Dedifferentiated amniotic fluid mesenchymal stem cell (primary cell): Measurements from ENCODE around the gene SLC25A25.
A peak's percentile ranks its signal among the peaks of the same experiment; 100 is the strongest.

Experiments used
- DNase-seq: peaks from one replicate; pipeline ENCODE4 v3.0.0-alpha.2; 2016; ENCODE audit errors: extremely low spot score

The SLC25A25 gene

DNA sequence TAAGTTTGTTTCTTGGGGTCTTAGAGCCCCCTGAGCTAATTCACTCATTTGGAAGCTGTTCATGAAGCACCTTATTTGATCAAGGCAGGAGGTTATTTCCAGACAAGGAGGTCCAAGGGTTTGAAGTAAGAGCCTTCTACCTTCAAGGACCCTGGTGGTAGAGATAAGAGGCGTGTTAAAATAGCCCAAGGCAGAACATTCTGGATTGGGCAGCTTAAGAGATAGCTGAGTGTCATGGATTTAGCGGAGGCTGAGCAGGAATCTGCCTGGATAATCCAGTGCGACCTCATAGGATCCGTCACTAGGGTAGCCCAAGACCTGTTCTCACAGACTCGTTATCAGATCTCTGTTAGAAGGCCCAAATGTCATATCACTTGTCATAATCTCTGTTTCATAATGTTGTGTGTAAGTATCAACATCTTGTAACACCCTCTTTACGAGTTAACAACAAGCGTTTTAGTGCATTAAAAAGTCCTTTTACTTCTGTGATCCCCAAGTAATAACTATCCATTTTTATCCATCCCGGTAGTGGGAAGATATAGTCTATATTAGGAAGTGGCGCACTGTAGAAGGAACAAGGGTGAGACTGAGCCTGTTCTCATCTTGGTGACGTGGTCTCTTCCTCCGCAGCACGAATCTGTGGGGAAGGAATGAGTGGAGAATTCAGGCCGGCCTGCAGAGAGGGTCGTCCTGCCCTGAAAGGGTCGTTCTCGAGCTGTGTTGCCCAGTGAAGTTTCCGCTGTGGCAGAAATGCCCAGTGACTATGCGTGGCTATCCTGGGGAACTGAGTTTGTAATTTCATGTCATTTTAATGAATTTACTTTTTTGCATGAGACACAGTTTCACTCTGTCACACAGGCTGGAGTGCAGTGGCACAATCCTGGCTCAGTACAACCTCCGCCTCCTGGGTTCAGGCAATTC is 28.8 kb downstream of the SLC25A25 start:
- no peak for DNase-seq

DNA sequence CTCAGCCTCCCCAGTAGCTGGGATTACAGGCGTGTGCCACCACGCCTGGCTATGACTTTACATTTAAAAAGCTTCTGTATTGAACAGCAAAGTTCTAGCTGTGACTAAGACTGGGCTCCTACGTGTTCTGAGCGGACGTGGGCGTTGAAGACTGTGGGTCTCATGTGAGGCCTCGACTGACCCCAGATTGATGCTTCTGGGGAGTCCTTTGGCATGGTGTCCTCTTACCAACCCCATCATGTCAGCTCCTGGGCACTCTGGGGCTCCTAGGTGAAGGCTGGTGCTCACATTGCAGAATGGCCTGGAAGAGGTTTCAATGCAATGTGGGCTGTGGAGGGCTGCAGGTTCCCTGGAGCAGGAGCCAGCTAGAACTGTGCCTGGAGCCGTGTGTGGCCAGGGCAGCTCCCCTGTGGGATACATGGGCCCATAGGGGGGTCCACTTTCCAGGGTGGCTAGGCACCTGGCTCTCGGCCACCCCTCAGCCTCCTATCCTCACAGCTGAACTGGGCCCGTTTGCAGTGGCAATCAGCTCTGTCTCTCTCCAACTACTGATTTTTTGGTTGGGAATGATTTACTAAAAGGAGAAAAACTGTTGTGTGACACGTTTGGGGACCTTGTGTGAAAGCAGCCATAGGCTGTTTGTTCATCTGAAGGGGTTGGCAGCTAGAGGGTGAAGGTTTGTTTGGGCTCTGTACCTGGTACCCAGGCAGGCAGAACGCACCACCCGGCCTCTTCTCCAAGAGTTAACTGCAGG is 29.7 kb downstream of the SLC25A25 start:
- no peak for DNase-seq

DNA sequence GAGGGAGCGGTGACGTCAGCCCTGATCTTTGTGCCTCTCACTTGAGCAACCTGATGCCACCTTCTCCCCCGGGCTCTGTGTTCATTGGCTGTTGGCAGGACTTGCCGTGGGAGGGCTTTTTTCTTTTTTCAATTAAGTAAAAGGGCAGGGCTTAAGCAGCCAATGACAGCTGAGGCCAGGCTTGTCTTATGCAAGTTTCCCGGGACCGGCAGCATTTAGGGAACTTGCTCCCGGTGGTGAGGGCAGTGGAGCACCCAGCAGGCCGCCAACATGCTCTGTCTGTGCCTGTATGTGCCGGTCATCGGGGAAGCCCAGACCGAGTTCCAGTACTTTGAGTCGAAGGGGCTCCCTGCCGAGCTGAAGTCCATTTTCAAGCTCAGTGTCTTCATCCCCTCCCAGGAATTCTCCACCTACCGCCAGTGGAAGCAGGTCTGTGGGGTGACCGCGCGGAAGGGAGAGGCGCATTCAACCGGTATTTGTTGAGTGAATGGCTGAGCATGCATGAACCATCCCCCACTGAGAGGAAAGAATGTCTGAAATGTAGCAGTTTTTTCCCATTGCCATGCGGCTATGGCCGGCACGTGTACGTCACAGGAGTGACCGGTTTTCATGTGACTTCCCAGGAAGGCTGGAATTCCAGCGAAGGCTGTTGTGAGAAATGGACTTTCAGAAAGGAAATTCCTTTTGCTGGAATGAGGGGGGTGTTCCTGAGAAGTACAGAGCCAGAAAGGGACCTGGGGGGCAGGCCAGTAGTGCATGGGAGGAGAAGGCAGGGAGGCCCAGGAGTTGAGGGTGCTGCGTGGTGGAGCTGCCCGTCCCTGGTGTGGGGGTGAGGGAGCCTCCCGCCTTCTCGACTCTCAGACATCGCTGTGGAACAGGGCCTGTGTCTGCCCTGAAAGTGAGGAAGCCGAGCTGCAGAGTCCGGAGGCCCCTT is 30.5 kb downstream of the SLC25A25 start:
- DNase-seq, result peak; percentile 94

DNA sequence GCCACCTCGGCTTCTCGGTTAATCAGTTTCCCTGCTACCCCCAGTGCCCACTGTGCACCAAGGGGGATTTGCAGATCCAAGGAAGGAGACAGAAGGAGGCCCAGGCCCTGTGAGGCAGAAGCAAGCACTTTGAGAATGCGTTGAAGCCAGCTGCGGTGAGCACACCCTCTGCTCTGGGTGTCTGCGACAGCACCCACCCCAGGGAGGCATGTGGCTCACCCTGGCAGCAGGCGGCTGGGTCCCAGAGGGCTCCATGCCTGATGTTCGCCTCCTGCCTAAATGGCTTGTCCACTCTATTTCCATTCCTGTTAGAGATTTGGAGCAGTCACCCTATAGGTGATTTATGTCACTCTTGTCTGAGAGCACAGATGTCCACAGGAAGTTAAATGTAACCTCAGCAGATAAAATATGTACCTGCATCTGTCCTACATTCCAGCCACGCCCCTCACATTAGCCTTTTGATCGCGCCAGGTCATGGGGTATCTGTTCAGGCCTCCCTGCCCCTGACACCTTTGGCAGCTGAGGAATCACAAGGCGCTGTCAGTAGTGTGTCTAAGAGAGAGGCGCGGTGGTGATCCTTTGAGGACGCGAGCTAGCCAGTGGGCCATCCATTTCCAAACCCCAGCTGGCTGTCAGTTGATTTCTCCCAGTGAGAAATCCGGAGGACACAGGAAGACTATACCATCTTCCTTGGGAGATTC is 31.3 kb downstream of the SLC25A25 start:
- no peak for DNase-seq

DNA sequence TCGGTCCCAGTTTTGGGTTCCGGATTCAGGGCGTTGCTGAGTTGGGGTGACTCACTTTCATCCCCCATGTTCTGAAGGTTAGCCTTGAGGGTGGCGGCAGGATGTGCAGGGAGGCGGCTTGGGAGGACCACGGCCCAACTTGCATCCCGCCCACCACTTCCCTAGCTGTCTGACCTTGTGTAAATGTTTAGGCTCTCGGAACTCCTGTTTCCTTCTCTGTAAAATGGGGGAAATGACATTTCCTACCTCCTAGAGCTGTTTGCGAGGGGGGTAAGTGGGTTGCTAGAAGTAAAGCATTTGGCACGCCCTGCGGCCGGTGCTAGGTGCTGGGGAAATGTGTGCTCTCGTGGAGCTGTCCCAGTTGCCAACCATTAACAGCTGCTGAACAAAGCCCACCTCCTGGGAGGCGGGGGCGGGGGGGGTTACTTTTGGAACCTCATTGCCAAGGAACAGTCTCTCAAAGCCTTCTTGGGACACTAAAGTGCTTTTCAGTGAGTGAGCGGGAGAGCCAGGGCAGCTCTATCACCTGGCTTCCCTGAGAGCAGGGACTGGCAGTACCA is 32.0 kb downstream of the SLC25A25 start:
- no peak for DNase-seq

DNA sequence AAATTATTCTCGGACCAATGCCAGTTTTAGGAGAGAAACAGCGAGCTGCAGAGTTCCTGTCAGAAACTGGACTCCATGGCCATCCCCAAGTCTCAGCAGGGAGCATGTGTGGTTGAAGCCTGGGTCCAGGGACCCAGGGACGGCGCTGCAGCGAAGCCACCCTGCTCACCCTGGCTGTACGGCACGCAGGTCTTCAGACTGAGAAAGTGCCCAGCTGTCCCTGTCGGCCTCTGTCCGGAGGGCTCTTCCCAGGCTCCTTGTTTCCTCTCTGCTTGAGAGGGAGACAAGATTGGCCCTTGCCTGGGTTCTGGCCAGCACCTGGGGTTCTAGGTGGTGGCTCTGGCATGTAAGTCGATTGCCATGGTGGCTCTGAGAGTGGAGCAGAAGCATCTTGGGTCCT is 32.5 kb downstream of the SLC25A25 start:
- DNase-seq, result no peak

DNA sequence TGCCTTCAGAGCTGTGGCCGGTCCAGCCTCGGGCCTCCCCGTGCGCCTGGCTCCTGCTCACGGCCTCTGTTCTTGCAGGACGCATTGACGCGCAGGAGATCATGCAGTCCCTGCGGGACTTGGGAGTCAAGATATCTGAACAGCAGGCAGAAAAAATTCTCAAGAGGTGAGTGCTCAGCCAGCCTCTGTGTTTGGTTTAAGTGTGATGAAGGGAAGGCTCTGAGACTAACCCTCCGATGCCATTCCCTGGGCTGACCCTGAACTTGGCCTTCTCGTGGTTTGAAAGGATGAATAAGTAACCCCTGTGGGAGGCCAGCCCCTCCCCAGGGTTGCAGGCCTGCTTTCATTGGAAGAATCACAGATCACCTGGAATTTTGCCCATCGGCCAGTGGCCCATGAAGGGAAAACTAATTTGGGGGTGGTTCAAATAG is 33.2 kb downstream of the SLC25A25 start:
- DNase-seq, result no peak

DNA sequence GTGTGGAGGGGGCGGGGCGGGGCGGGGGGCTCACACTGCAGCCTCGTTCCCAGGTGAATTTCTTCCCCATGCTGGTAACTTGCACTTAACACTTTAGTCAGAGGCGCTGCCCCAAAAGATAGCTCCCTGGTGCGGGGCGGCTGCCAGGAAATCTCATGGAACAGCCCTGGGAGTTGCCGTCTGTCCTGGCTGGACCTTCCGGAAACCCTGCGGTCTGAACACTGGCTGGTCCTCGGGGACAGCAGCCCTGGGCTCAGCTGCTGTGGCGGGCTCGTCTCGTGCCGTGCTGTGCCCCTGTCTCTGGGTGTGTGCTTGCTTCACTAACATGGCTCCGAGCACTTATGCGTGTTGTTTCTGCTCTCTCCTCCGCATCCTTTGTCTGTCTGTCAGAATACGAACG is 33.7 kb downstream of the SLC25A25 start:
- no peak for DNase-seq

DNA sequence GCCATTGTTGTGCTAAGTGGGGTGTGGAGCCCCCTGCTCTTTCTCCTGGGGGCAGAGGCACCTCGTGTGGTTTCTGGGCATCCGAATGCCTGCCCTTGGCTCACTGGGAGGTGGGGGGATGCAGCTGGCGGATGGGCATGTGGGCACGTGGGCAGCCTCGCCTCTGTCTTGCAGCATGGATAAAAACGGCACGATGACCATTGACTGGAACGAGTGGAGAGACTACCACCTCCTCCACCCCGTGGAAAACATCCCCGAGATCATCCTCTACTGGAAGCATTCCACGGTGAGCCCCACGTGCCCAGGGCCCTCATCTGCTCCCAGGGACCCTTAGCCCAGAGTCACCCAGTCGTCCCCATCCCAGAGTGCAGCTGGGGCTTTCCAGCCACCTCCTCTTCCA is 34.2 kb downstream of the SLC25A25 start:
- no peak for DNase-seq

DNA sequence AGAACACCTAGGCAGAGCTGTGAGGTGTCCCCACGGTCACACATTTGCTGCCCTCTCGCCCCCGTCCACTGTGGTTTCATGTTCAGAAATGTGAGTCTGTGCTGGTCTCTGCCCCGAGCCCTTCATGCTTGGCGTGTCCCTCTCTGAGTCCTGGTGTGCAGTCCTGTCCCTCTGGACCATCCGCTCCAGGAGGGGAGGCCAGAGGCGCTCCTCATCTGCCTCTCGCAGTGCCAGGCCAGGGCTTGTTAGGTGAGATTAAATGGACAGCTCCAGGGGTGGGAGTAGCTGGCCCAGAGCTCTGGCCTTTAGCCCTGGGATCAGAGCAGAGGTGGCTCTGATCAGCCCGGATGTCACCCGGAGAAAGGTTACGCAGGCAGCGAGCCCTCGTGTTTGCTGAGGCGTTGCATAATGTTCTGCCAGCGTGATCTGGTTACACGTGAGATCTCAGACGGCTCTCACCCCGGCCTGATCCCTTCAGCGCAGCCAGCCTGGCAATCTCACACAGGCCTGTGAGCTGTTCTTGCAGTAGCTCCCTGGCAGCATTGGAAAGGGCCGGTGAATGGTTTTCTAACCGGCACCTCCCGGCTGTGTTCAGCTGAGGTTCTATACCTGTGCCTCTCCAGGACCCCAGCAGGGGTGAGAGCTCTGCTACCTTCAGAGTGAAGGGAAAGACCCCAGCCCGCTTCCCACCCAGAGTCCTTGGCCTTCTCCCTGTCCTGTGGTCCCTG is 35.0 kb downstream of the SLC25A25 start:
- DNase-seq, result no peak

DNA sequence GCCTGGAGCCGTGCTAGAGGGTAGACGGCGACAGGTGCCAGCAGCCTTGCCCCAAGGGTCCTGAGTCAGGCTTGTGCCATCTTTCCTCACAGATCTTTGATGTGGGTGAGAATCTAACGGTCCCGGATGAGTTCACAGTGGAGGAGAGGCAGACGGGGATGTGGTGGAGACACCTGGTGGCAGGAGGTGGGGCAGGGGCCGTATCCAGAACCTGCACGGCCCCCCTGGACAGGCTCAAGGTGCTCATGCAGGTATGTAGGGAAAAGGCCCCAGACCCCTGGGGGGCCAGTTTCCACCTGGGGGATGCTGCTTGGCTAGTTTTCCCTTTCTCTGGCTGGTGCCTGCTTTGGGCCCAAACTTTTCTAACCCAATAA is 35.5 kb downstream of the SLC25A25 start:
- no peak for DNase-seq

DNA sequence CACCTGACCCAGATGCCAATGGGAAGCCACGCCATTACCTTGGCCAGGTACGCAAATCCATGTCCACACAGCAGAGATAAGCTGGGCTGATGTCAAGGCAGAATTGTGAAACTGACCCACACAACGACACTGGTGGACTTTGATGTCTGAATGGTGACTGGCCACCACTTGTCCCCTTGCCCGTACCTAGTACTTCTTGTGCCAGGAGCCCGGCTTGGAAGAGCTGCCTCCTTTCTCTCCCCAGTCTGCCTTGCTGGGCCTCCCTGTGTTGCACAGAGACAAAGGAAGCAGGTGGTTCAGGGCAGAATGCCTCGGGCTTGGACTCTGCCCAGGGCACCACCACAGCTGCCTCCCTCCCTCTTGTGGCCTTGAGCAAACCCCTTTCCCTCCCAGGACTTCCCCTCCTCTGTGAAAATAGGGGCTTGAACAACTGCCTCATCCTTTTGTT is 36.2 kb downstream of the SLC25A25 start:
- DNase-seq, result no peak

DNA sequence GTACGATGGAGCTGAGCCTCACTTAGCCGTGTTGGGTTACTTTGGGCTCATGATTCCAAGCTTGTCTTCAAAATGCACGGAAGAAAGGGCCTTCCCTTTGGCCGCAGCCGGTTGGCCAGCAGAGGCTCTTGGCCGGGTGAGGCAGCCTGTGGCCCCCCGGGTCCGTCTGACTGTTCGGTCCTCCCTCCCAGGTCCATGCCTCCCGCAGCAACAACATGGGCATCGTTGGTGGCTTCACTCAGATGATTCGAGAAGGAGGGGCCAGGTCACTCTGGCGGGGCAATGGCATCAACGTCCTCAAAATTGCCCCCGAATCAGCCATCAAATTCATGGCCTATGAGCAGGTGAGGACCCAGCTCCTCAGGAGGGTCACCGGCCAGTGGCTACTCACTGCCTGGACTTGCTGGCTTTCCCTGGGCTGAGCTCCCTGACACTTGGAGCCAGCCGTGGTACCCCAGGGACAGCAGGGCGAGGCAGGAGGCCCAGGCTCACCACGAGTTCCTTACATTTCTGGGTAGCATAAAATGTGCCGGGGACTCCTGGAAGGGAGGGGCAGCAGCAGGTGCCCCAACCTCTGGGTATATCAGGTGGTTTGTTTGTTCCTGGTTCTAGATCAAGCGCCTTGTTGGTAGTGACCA is 37.6 kb downstream of the SLC25A25 start:
- no peak for DNase-seq

DNA sequence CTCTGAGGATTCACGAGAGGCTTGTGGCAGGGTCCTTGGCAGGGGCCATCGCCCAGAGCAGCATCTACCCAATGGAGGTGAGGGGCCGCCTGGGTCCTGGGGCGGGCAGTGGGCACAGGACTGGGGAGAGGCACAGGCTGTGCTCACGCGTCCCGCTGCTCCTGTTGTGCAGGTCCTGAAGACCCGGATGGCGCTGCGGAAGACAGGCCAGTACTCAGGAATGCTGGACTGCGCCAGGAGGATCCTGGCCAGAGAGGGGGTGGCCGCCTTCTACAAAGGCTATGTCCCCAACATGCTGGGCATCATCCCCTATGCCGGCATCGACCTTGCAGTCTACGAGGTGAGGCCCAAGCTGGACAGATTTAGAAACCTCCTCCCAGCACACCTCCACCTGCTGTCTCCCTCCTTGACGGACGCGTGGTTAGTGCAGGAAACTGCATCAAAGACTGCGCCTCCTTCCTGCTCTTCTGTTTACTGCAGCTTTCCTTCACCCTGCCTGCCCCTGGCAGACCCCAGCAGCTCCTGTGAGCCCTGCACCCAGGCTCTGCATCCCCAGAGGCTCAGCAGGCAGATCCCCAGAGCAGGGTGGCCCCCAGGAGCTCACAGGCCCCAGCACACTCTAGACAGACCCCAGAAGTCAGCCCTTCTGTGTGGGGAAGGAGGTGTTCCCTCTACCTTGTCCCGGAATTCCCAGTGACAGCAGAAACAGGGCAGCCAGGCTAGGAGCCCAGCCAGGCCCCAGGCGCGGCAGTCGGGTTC is 38.3 kb downstream of the SLC25A25 start:
- no peak for DNase-seq

DNA sequence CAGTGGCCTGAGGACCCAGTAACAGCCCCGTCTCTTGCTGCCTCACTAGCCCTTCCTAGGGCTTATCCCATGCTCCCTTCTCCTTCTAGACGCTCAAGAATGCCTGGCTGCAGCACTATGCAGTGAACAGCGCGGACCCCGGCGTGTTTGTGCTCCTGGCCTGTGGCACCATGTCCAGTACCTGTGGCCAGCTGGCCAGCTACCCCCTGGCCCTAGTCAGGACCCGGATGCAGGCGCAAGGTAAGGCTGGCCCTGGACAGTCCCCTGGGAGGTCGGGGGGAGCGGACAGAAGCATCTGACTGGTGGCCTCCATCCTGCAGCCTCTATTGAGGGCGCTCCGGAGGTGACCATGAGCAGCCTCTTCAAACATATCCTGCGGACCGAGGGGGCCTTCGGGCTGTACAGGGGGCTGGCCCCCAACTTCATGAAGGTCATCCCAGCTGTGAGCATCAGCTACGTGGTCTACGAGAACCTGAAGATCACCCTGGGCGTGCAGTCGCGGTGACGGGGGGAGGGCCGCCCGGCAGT is 39.0 kb downstream of the SLC25A25 start:
- no peak for DNase-seq

DNA sequence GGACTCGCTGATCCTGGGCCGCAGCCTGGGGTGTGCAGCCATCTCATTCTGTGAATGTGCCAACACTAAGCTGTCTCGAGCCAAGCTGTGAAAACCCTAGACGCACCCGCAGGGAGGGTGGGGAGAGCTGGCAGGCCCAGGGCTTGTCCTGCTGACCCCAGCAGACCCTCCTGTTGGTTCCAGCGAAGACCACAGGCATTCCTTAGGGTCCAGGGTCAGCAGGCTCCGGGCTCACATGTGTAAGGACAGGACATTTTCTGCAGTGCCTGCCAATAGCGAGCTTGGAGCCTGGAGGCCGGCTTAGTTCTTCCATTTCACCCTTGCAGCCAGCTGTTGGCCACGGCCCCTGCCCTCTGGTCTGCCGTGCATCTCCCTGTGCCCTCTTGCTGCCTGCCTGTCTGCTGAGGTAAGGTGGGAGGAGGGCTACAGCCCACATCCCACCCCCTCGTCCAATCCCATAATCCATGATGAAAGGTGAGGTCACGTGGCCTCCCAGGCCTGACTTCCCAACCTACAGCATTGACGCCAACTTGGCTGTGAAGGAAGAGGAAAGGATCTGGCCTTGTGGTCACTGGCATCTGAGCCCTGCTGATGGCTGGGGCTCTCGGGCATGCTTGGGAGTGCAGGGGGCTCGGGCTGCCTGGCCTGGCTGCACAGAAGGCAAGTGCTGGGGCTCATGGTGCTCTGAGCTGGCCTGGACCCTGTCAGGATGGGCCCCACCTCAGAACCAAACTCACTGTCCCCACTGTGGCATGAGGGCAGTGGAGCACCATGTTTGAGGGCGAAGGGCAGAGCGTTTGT is 39.6 kb downstream of the SLC25A25 start:
- DNase-seq, result no peak

DNA sequence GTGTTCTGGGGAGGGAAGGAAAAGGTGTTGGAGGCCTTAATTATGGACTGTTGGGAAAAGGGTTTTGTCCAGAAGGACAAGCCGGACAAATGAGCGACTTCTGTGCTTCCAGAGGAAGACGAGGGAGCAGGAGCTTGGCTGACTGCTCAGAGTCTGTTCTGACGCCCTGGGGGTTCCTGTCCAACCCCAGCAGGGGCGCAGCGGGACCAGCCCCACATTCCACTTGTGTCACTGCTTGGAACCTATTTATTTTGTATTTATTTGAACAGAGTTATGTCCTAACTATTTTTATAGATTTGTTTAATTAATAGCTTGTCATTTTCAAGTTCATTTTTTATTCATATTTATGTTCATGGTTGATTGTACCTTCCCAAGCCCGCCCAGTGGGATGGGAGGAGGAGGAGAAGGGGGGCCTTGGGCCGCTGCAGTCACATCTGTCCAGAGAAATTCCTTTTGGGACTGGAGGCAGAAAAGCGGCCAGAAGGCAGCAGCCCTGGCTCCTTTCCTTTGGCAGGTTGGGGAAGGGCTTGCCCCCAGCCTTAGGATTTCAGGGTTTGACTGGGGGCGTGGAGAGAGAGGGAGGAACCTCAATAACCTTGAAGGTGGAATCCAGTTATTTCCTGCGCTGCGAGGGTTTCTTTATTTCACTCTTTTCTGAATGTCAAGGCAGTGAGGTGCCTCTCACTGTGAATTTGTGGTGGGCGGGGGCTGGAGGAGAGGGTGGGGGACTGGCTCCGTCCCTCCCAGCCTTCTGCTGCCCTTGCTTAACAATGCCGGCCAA is 40.4 kb downstream of the SLC25A25 start:
- no peak for DNase-seq
